AG04450 (cell line): ENCODE data around the gene FAM81A. TPM values are rescaled to one million over a fixed set of nuclear protein-coding genes. Genes with fewer than 3 reads are reported as not detected.
"Not testable (repeated sequence)": the region's sequence is repeated elsewhere in the genome, so short reads cannot be mapped to it uniquely, and the experiment has no call there.

Source experiments
- CTCF ChIA-PET: fragments of 300-600, 350-600 bp; formaldehyde crosslinking; extraction: SDS; loops from one replicate; lab custom pipeline; 2022; ENCODE audit warnings: antibody characterized with exemption, inconsistent platforms; lab: Charles Lee
- POLR2A ChIA-PET: fragments of 350-600 bp; formaldehyde crosslinking; extraction: SDS; loops from one replicate; lab custom pipeline; 2021; ENCODE audit warnings: antibody characterized with exemption, inconsistent platforms; lab: Yijun Ruan, JAX
- DNase-seq: peaks from one replicate; pipeline ENCODE4 v3.0.0-alpha.2; 2011; ENCODE audit warnings: low read depth, low spot score
- H3K27ac ChIP-seq: one replicate; pipeline ENCODE4 v1.5.1; 2012; ENCODE audit warnings: low read depth, low read length, control low read depth
- H3K27me3 ChIP-seq: one replicate; pipeline ENCODE4 v1.6.0; 2012; ENCODE audit warnings: low read length; ENCODE audit not compliant: control insufficient read depth, insufficient read depth
- H3K4me3 ChIP-seq: 2 replicates; pipeline ENCODE4 v1.5.1; 2011; ENCODE audit warnings: mild to moderate bottlenecking, low read depth, low read length, control low read depth
- H3K9me3 ChIP-seq: 2 replicates; pipeline ENCODE4 v1.5.1; 2012; ENCODE audit warnings: low read length; ENCODE audit not compliant: control insufficient read depth, insufficient read depth
- polyA plus RNA-seq: library from polyadenylated mRNA; depleted of rRNA; stranded (reverse); fragments of >200 nt; gene quantifications from 2 replicates; pipeline ENCODE4 v1.2.3, GENCODE V29; 2011
- TF ChIP-seq, protein P1 (sequence below): IDR thresholded peaks from 2 replicates; pipeline ENCODE4 v1.5.1; 2011; ENCODE audit warnings: low read depth, low read length, control low read depth, inconsistent platforms

The FAM81A gene
- polyA plus RNA-seq, 1 experiment, result not detected

GRCh38 chr15:59522988-59523461 lies 85.0 kb downstream of the FAM81A start:
- TF ChIP-seq, protein P1, sequence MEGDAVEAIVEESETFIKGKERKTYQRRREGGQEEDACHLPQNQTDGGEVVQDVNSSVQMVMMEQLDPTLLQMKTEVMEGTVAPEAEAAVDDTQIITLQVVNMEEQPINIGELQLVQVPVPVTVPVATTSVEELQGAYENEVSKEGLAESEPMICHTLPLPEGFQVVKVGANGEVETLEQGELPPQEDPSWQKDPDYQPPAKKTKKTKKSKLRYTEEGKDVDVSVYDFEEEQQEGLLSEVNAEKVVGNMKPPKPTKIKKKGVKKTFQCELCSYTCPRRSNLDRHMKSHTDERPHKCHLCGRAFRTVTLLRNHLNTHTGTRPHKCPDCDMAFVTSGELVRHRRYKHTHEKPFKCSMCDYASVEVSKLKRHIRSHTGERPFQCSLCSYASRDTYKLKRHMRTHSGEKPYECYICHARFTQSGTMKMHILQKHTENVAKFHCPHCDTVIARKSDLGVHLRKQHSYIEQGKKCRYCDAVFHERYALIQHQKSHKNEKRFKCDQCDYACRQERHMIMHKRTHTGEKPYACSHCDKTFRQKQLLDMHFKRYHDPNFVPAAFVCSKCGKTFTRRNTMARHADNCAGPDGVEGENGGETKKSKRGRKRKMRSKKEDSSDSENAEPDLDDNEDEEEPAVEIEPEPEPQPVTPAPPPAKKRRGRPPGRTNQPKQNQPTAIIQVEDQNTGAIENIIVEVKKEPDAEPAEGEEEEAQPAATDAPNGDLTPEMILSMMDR, result no peak
- POLR2A ChIA-PET, result no interaction called here
- H3K4me3 ChIP-seq, result no peak overlapping the region
- no peak overlapping the region for H3K27ac ChIP-seq
- H3K9me3 ChIP-seq, result no peaks in the 10 kb centered on the region; the same call in 1 of the 2 replicates
- CTCF ChIA-PET, result interaction anchor here (1.5 to 2.9 kb wide), 2 partner anchors 9 to 10 kb away, joined by 3 to 18 read pairs; no protein-coding TSS in a partner anchor
- peaks cover 7% of the 10 kb centered on the region for H3K27me3 ChIP-seq
- DNase-seq, result no peak

DNA sequence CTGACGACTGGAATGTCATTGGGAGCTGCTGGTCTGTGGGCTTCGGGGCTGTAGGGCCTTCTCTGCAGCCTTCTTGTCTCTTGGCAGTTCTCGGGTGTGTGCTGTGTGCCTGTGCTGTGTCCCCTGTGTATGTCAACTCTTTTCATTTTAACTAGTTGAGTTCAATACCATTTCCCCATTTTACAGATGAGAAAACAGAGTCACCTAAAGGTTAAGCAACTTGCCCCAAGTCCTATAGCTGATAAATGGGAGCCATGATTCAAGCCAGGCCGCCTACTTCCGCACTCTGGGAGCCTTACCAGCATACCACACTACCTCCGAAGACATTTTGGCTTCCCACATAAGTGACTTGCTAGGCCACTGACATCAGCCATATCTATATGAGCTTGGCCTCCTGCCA lies 85.7 kb downstream of the FAM81A start:
- Histone ChIP-seq H3K27ac (no peak overlapping the region), H3K9me3 (no peaks in the 10 kb centered on the region; the same call in 1 of the 2 replicates), H3K27me3 (peaks cover 5% of the 10 kb centered on the region), H3K4me3 (no peak overlapping the region)
- no peak for DNase-seq
- TF ChIP-seq, protein P1, result no peak
- ChIA-PET CTCF (interaction anchor here (0.5 to 2.9 kb wide), 3 partner anchors 9 to 100 kb away, joined by 3 to 18 read pairs (median 3); no protein-coding TSS in a partner anchor), POLR2A (no interaction called here)

GRCh38 chr15:59524331-59524731 lies 86.3 kb downstream of the FAM81A start:
- no peaks in the 10 kb centered on the region; the same call in 1 of the 2 replicates for H3K9me3 ChIP-seq
- TF ChIP-seq, protein P1, result no peak
- CTCF ChIA-PET, result interaction anchor here (0.5 to 2.9 kb wide), 4 partner anchors 9 to 568 kb away, joined by 3 to 18 read pairs (median 3); no protein-coding TSS in a partner anchor
- H3K27me3 ChIP-seq, result peaks cover 5% of the 10 kb centered on the region
- H3K27ac ChIP-seq, result no peak overlapping the region
- POLR2A ChIA-PET, result no interaction called here
- H3K4me3 ChIP-seq, result no peak overlapping the region
- no peak for DNase-seq

- H3K4me3 ChIP-seq, H3K27ac ChIP-seq, H3K27me3 ChIP-seq, H3K9me3 ChIP-seq, POLR2A ChIA-PET, DNase-seq: not testable (repeated sequence)
- CTCF ChIA-PET, result interaction anchor here (0.6 kb wide), 1 partner anchor 584 kb away, joined by 3 read pairs; no protein-coding TSS in a partner anchor
Observed at GRCh38 chr15:59526466-59526865, 88.5 kb downstream of the FAM81A start.

GRCh38 chr15:59528429-59528828 lies 90.4 kb downstream of the FAM81A start:
- TF ChIP-seq, protein P1, result no peak
- Histone ChIP-seq H3K9me3 (no peaks in the 10 kb centered on the region; the same call in 1 of the 2 replicates), H3K4me3 (no peak overlapping the region), H3K27me3 (peaks cover 3% of the 10 kb centered on the region), H3K27ac (no peak overlapping the region)
- POLR2A ChIA-PET, result interaction anchor here (0.5 kb wide), 1 partner anchor 541 kb away, joined by 3 read pairs; the partner anchor contains the start of gene RNF111
- DNase-seq, result no peak
- CTCF ChIA-PET, result interaction anchor here (0.5 to 2.3 kb wide), 69 partner anchors 9 to 1462 kb away, joined by 3 to 60 read pairs (median 5); partner anchors contain the start of gene GCNT3
